Osteocyte (in vitro differentiated cells): ENCODE measurements around the gene LMNB1. TPM values are rescaled to one million over a fixed set of nuclear protein-coding genes. Genes with fewer than 3 reads are reported as not detected.

Source experiments
- DNase-seq: peaks from one replicate; pipeline ENCODE4 v3.0.0; 2021; ENCODE audit warnings: mixed read lengths; ENCODE audit not compliant: unreplicated experiment; ENCODE audit errors: extremely low spot score
- H3K27ac Mint-ChIP-seq: one replicate; pipeline ENCODE4 v1.8.0; 2021; ENCODE audit warnings: mild to moderate bottlenecking, mixed read lengths; ENCODE audit not compliant: unreplicated experiment
- H3K27me3 Mint-ChIP-seq: one replicate; pipeline ENCODE4 v1.8.0; 2021; ENCODE audit warnings: mixed read lengths; ENCODE audit not compliant: unreplicated experiment
- H3K36me3 Mint-ChIP-seq: one replicate; pipeline ENCODE4 v1.8.0; 2021; ENCODE audit warnings: mixed read lengths; ENCODE audit not compliant: unreplicated experiment
- H3K4me1 Mint-ChIP-seq: one replicate; pipeline ENCODE4 v1.8.0; 2021; ENCODE audit warnings: mixed read lengths; ENCODE audit not compliant: unreplicated experiment
- H3K4me3 Mint-ChIP-seq: one replicate; pipeline ENCODE4 v1.8.0; 2021; ENCODE audit warnings: mild to moderate bottlenecking, moderate library complexity, mixed read lengths; ENCODE audit not compliant: unreplicated experiment
- H3K9me3 Mint-ChIP-seq: one replicate; pipeline ENCODE4 v1.8.0; 2021; ENCODE audit warnings: mixed read lengths; ENCODE audit not compliant: unreplicated experiment
- total RNA-seq: library from RNA; stranded (reverse); gene quantifications from 2 replicates; pipeline ENCODE4 v1.2.1, GENCODE V29; 2021
- TF ChIP-seq, protein P1 (sequence below): fragments of 200-600 bp; sonication (generic); IDR thresholded peaks from 2 replicates; pipeline ENCODE4 v1.5.0; 2021; ENCODE audit warnings: antibody characterized with exemption, mild to moderate bottlenecking, moderate library complexity

Gene LMNB1
- total RNA-seq, 1 donor from 2014 or later: 22.3 TPM

DNA sequence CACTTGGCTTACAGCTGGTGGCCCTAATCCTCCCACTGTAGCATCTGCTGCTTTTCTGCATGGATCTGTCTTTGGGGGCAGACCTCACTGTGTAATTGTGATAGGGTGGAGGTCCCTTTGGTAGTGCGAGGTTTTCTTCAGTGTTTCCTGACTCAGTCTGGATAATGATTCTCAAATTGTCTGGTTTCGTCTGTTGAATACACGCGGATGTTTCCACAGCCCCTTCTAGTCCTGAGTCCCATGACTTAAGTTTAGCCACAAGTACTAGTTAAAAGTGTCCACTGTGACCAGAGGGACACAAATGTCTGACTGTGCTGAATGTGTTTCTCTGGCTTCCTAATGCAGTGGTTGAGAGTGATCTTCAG is 70.5 kb downstream of the LMNB1 start:
- no peak for DNase-seq
- peak overlapping the region; percentile 28 for H3K27ac Mint-ChIP-seq
- no peaks in the 10 kb centered on the region for H3K27me3 Mint-ChIP-seq
- peaks cover 41% of the 10 kb centered on the region for H3K4me1 Mint-ChIP-seq
- H3K9me3 Mint-ChIP-seq: no peaks in the 10 kb centered on the region
- no peaks in the 10 kb centered on the region for H3K36me3 Mint-ChIP-seq
- no peak overlapping the region for H3K4me3 Mint-ChIP-seq
- TF ChIP-seq, protein P1, sequence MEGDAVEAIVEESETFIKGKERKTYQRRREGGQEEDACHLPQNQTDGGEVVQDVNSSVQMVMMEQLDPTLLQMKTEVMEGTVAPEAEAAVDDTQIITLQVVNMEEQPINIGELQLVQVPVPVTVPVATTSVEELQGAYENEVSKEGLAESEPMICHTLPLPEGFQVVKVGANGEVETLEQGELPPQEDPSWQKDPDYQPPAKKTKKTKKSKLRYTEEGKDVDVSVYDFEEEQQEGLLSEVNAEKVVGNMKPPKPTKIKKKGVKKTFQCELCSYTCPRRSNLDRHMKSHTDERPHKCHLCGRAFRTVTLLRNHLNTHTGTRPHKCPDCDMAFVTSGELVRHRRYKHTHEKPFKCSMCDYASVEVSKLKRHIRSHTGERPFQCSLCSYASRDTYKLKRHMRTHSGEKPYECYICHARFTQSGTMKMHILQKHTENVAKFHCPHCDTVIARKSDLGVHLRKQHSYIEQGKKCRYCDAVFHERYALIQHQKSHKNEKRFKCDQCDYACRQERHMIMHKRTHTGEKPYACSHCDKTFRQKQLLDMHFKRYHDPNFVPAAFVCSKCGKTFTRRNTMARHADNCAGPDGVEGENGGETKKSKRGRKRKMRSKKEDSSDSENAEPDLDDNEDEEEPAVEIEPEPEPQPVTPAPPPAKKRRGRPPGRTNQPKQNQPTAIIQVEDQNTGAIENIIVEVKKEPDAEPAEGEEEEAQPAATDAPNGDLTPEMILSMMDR: no peak

DNA sequence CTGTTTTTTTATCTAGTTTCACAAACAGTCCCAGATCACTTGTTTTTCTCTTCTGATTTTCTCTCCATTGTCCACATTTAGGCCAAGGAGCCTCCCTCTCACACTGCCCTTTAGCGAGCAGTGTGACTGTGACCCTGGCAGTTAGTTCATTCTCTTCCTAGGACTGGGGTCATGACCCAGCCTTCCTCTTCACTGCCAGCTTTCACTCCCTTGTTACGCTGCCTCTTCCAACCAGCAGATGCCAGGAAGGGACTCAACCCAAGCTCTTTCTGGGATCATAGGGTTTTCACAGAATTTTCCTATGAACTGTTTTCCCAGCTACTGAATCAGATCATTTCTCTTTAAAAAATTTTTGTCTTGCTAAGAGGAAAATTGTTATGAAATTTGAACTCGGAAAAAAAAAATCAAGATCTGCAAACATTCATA is 70.9 kb downstream of the LMNB1 start:
- Mint-ChIP-seq H3K27me3 (no peaks in the 10 kb centered on the region), H3K4me3 (no peak overlapping the region), H3K36me3 (no peaks in the 10 kb centered on the region), H3K27ac (peak overlapping the region; percentile 15), H3K9me3 (no peaks in the 10 kb centered on the region), H3K4me1 (peaks cover 45% of the 10 kb centered on the region)
- DNase-seq: no peak
- TF ChIP-seq, protein P1: no peak

DNA sequence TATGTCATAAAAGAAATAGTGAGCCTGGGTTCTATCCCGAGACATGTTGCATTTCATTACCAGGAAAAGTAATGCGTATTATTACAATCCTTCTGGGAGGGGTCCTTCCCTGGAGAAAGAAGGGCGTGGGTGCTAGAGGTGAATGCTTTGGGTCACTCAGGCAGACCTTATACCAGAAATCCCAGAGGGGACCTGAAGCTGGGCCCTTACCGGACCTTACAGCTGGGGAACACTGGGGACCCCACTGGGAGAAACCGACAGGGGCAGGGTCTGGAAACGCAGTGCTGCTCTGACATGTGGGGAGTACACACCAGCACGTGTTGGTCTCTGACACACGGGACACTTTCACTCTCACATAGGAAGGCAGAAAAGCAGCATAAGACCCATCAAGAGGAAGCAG is 71.3 kb downstream of the LMNB1 start:
- Mint-ChIP-seq H3K4me3 (no peak overlapping the region), H3K4me1 (peaks cover 49% of the 10 kb centered on the region), H3K27me3 (no peaks in the 10 kb centered on the region), H3K9me3 (no peaks in the 10 kb centered on the region), H3K36me3 (no peaks in the 10 kb centered on the region), H3K27ac (no peak overlapping the region)
- TF ChIP-seq, protein P1: no peak
- no peak for DNase-seq

DNA sequence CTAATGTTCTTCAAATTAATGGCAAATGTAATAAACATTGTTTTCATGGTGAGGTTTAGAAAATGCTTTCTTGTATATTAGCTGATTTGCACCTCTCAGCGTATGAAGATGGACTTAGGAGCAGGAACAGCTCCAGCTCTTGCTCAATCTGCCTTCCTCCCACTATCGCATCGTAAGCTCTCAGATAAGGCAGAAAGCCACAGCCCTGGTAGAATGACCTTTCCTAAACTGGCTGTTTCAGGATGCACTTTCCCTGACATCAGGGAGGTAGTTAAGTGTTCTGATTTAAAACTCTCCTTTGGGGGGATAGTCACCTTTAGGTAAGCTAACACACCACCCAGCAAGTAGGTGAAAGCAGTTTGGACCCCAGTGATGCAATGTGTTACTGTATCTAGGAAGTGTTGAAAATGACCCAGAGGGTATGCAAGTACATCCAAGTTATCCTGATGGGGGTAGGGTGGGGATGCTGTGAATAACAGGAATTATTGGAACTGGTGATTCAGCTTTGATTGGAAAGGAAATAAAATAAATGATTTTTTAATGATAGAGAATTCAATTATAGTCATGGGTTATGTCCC is 72.3 kb downstream of the LMNB1 start:
- H3K27me3 Mint-ChIP-seq: no peaks in the 10 kb centered on the region
- H3K9me3 Mint-ChIP-seq: no peaks in the 10 kb centered on the region
- TF ChIP-seq, protein P1: no peak
- H3K27ac Mint-ChIP-seq: no peak overlapping the region
- no peak for DNase-seq
- H3K4me1 Mint-ChIP-seq: peaks cover 46% of the 10 kb centered on the region
- H3K4me3 Mint-ChIP-seq: no peak overlapping the region
- no peaks in the 10 kb centered on the region for H3K36me3 Mint-ChIP-seq

DNA sequence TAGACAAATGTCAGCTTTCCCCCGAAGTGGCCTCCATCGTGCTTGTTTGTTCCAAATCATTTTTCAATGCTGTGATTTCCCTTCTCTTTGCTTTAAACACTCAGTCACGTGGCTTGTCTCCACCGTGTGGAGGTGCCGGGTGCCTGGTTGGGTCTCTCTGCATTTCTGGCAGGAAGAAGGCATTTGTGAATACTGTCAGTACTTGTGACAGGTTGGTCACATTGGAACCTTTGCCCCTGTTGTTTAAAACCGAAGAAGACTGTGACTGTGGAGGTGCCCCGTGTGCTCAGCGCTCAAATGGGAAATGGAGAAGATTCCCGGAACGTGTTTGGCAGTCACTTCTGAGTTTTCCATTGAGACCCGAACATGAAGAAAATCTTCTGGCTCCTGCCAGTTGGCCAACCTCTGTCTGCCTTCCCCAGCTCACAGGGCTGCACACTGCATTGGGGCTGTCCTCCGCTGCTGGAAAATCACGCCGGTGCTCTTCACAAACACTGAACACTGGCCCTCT is 74.6 kb downstream of the LMNB1 start:
- no peaks in the 10 kb centered on the region for H3K36me3 Mint-ChIP-seq
- TF ChIP-seq, protein P1: no peak
- no peak for DNase-seq
- H3K27ac Mint-ChIP-seq: peak overlapping the region; percentile 33
- H3K4me1 Mint-ChIP-seq: peaks cover 36% of the 10 kb centered on the region
- no peaks in the 10 kb centered on the region for H3K9me3 Mint-ChIP-seq
- H3K27me3 Mint-ChIP-seq: no peaks in the 10 kb centered on the region
- H3K4me3 Mint-ChIP-seq: no peak overlapping the region
